HL-60 (cell line): ENCODE results near the gene ARL8A.

Source experiments
- DNase-seq, 2 experiments: peaks; one replicate each; pipeline ENCODE4 v3.0.0-alpha.2; 2010 to 2020; ENCODE audit warnings: low read depth in 1 of 2, low spot score in 1 of 2
- H3K27ac ChIP-seq: fragments of 250-450 bp; sonication (Bioruptor Pico); replicated peaks from 2 replicates; pipeline ENCODE4 v1.5.1; 2020; ENCODE audit warnings: mild to moderate bottlenecking, moderate library complexity
- H3K27me3 ChIP-seq: fragments of 250-450 bp; sonication (Bioruptor Pico); 2 replicates; pipeline ENCODE4 v1.5.1; 2021; ENCODE audit warnings: mild to moderate bottlenecking, moderate library complexity; ENCODE audit not compliant: insufficient read depth, poor library complexity, severe bottlenecking
- H3K4me3 ChIP-seq: replicated peaks from 2 replicates; pipeline ENCODE4 v1.5.1; 2011; ENCODE audit warnings: mild to moderate bottlenecking, control low read depth, low read length; ENCODE audit not compliant: insufficient read depth
- GABPA ChIP-seq: IDR thresholded peaks from 2 replicates; pipeline ENCODE4 v1.6.1; 2012; ENCODE audit warnings: low read depth
- POLR2AphosphoS5 ChIP-seq: IDR thresholded peaks from 2 replicates; pipeline ENCODE4 v1.6.1; 2012; ENCODE audit warnings: low read depth
- SPI1 ChIP-seq: IDR thresholded peaks from 2 replicates; pipeline ENCODE4 v1.6.1; 2012; ENCODE audit warnings: low read depth, mild to moderate bottlenecking, borderline replicate concordance
- TF ChIP-seq, protein P1 (sequence below): IDR thresholded peaks from one replicate; pipeline ENCODE4 v1.5.1; 2011; ENCODE audit warnings: low read length, control low read depth, inconsistent platforms; ENCODE audit not compliant: insufficient read depth
- TF ChIP-seq, protein P2 (sequence below): IDR thresholded peaks from 2 replicates; pipeline ENCODE4 v1.6.1; 2012; ENCODE audit warnings: low read depth; ENCODE audit not compliant: insufficient replicate concordance

The ARL8A gene

DNA sequence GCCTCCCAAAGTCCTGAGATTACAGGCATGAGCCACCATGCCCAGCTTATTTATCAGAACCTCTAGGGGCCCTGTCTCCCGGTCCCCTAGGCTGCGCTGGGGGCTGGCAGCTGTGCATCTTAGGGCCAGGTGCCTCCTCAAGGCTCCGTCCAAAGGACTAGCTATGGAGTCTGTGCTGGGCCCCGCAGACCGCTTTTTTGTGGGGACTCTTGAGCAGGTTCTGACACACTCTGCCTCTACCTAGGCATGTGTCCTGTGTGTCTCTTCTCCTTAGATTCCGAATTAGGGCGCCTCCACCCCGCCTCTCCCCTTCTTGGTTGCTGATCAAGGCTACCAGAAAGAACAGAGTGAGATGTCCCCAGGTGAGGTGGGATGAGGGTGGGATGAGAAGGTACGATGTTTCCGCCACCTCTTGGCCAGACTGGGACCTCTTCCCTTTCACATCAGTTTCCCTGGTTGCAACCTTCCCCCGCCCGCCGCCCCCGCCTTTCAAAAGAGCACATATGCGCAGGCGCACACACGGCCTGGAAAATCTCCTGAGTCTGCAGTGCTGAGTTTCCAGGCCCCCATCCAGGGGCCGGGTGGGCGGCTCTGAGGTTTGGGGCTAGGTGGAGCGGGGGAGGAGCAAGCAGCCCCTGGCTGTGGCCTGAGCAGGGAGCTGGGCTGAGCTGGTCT, 20.9 kb upstream of the ARL8A start:
- TF ChIP-seq, protein P1, sequence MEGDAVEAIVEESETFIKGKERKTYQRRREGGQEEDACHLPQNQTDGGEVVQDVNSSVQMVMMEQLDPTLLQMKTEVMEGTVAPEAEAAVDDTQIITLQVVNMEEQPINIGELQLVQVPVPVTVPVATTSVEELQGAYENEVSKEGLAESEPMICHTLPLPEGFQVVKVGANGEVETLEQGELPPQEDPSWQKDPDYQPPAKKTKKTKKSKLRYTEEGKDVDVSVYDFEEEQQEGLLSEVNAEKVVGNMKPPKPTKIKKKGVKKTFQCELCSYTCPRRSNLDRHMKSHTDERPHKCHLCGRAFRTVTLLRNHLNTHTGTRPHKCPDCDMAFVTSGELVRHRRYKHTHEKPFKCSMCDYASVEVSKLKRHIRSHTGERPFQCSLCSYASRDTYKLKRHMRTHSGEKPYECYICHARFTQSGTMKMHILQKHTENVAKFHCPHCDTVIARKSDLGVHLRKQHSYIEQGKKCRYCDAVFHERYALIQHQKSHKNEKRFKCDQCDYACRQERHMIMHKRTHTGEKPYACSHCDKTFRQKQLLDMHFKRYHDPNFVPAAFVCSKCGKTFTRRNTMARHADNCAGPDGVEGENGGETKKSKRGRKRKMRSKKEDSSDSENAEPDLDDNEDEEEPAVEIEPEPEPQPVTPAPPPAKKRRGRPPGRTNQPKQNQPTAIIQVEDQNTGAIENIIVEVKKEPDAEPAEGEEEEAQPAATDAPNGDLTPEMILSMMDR: no peak
- TF ChIP-seq POLR2AphosphoS5 (no peak), GABPA (no peak), SPI1 (no peak)
- TF ChIP-seq, protein P2, sequence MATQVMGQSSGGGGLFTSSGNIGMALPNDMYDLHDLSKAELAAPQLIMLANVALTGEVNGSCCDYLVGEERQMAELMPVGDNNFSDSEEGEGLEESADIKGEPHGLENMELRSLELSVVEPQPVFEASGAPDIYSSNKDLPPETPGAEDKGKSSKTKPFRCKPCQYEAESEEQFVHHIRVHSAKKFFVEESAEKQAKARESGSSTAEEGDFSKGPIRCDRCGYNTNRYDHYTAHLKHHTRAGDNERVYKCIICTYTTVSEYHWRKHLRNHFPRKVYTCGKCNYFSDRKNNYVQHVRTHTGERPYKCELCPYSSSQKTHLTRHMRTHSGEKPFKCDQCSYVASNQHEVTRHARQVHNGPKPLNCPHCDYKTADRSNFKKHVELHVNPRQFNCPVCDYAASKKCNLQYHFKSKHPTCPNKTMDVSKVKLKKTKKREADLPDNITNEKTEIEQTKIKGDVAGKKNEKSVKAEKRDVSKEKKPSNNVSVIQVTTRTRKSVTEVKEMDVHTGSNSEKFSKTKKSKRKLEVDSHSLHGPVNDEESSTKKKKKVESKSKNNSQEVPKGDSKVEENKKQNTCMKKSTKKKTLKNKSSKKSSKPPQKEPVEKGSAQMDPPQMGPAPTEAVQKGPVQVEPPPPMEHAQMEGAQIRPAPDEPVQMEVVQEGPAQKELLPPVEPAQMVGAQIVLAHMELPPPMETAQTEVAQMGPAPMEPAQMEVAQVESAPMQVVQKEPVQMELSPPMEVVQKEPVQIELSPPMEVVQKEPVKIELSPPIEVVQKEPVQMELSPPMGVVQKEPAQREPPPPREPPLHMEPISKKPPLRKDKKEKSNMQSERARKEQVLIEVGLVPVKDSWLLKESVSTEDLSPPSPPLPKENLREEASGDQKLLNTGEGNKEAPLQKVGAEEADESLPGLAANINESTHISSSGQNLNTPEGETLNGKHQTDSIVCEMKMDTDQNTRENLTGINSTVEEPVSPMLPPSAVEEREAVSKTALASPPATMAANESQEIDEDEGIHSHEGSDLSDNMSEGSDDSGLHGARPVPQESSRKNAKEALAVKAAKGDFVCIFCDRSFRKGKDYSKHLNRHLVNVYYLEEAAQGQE: no peak
- peak overlapping the region; percentile 41 for H3K27ac ChIP-seq
- H3K4me3 ChIP-seq: no peak overlapping the region
- DNase-seq: no peak
- no peaks in the 10 kb centered on the region for H3K27me3 ChIP-seq

DNA sequence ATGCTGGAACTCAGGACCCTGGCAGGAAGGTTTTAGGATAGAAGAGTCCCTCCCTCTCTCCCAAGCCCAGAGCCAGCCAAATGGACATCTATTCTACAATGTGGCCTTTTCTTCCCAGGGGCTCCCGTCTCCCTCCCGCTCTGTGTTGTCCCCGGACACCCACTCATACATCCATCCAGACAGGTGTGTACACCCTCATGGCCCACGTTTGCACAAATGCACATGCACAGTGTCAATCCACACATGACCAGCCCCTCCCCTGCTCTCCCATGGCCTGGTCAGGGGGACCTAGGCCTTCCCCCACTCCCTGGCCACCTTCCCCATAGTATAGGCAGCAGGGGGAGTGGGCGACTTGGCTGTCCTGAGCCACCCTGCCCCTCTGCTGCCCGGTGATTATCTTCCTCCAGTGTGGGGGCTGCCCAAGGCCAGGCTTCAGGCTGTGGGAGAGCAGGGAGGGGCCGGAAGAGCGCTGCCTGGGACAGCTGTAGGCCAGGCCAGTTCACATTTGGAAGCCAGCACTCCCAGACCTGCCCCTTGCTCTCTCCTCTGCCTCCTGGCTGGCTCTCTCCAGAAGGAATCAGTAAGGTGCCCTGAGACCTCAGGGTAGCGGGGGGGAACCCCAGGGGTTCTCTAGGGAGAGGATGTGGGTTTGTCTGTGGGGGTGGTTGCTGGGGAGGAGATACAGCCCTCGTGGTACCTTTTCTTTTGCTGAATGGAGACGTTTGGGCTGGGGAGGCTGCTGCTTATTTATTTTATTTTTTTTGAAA, 19.9 kb upstream of the ARL8A start:
- H3K4me3 ChIP-seq: no peak overlapping the region
- peak overlapping the region; percentile 41 for H3K27ac ChIP-seq
- H3K27me3 ChIP-seq: no peaks in the 10 kb centered on the region
- DNase-seq: no peak
- TF ChIP-seq, protein P1: no peak
- TF ChIP-seq GABPA: no peak
- TF ChIP-seq SPI1: no peak
- no peak for TF ChIP-seq POLR2AphosphoS5
- TF ChIP-seq, protein P2: no peak

DNA sequence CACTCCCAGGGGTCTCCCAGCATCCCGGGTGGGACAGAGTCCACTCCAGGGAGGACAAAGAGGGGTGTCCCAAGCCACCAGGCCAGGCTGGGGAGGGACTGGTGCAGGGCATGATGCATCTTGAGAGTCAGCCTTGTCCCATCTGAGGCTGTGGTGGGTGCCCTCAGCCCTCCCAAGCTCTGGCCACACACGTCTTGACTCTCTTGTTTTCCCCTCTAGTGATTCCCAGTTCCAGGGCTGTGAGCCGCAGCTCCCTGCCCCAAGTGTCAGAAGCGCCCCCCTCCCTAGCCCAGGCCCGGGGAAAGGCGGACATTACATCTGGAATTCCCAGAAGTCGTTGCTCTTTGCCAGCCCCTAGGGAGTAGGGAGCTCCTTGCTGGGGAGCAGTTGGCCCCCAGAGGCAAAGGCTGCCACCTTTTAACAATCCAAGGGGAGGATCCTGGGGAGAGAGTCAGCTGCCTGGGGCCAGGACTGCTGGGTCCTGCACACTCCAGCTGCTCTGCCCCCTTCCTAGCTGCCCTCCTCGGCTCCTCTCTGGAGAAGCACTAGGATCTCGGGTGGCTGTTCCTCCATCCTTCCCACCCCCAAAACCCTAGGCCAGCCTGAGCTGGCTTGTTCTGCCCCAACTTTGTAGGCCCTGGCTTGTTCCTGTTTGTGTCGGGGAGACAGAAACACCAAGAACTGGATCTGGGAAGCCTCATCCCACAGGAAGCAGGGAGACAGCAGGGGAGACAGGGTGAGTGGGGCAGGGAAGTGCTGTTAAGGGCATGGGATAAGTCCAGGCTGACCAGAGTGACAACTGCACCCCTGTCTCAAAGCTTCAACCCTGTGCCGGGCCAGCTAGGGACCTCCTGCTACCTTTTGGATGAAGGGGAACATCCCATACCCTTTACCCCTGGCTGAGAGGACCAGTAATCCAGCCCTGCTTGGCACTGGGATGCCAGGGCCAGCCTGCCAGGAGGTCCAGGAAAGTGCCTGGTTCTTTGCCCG, 19.0 kb upstream of the ARL8A start:
- no peak for DNase-seq
- TF ChIP-seq SPI1 (no peak), POLR2AphosphoS5 (no peak), GABPA (no peak)
- TF ChIP-seq, protein P2: no peak
- TF ChIP-seq, protein P1: no peak
- Histone ChIP-seq H3K27me3 (no peaks in the 10 kb centered on the region), H3K4me3 (no peak overlapping the region), H3K27ac (peak overlapping the region; percentile 97)
